GM21526 (cell line): ENCODE measurements around the gene TTF2.
"Not testable (repeated sequence)": the region's sequence is repeated elsewhere in the genome, so short reads cannot be mapped to it uniquely, and the experiment has no call there.

Experiments
- ATAC-seq: cut with Tn5 transposase; IDR thresholded peaks from one replicate; pipeline ENCODE4 v1.9.1; 2021; ENCODE audit warnings: moderate library complexity; ENCODE audit not compliant: unreplicated experiment, low FRiP score

TTF2 gene

DNA sequence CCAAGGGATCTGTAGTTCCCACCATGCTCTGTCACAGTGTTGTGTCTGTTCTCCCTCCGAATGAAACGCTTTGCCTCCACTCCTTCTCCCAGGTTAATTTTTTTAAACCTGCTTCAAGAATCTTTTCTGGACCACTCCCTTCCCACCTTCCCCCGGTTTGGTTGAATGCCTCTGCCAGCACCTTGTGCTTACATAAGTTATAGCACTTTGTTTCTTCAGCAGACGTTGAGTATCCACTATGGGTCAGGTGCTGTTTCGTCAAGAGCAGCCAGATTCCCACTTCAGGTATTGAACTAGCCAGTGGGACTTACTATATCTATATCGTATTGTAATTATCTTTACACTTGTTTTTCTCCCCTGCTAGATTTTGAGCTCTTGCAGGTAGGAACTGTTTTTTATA lies 27.6 kb downstream of the TTF2 start:
- ATAC-seq: no peak

DNA sequence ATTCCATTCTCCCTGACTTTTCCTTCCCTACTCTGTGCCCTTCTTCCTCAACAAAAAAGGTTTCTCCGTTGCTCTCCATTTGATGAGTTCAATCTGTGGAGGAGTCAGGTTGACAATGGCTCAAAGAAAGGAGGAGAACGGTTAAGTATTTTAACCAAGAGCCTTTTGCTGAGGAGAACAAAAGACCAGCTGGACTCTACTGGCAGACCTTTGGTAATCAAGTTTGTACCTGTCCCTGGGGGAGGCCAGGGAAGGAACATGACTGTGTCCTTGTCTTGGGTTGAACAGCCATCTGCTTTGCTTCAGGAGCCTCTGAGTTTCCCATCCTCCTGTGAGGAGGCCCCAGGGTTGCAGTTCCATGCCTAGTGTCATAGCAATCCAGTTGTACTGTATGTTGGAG lies 29.9 kb downstream of the TTF2 start:
- no peak for ATAC-seq

DNA sequence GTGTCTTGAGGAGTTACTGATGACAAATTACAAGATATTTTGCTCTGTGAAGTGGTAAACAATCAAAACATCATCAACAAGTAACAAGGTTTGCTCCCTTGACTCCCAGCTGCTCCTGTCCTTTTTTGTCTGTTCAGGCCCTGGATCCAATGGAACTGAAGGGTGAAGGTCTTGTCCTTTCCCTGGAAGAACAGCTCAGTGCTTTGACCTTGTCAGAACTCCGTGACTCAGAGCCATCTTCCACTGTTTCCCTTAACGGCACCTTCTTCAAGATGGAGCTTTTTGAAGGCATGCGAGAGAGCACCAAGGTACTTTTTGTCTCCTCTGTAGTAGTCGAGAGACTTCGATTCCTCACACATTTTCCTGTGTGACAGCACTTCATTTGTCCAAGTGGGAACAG lies 32.5 kb downstream of the TTF2 start:
- ATAC-seq: no peak

DNA sequence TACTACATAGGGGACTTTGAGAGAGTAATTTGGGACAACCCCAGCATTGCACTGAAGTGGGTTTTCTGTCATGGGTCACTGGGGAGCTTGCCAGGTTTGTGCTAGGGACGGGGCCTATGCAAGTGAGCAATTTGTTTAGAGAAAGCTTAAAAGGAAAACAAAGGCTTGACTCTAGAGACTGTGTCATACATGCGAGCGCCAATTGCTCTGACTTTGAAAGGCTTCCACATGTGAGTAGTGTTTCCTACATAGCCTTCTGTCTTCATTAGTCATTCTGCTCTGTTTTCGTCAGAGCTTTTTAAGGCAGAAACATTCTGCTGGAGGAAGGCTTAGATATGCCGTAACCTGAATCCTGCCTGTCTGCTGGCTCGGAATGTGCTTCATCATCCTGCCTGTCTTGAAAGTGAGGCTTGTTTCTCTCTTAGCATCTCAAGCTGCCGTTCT lies 33.0 kb downstream of the TTF2 start:
- no peak for ATAC-seq

DNA sequence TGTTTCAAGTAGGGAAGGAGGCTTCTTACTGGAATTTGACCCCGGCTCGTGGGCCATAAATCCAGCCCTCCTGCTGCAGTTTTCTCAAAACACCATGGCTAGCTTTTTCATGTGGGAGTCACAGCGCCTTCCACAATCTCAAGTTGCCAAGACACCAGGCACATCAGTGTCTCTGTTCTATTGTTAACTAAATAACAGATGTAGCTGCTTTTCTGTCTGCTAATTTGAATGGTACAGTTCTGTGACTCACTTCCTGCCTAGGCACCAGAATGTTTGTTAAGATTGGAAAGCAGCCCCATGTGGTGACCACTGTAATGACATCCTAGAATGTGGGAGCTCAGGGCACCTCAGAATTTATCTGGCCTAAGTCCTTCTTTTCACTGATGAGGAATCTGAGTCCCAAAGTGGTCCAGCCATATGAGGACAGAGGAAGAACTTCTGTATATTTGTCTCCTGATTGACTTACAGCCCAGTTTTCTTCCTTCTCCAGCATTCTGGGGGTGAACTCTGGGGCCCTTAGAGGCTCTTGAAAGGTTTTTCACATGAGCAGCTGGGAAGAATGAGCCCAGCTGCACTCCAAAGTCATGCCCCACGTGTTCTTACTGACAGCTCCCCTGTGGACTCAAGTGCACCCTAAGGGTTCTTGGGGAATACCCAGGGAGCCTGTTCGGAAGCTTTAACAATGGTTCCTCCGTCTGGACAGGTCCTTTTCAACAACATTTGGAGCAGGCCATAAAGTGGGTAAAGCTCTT lies 33.9 kb downstream of the TTF2 start:
- ATAC-seq: peak; percentile 71

DNA sequence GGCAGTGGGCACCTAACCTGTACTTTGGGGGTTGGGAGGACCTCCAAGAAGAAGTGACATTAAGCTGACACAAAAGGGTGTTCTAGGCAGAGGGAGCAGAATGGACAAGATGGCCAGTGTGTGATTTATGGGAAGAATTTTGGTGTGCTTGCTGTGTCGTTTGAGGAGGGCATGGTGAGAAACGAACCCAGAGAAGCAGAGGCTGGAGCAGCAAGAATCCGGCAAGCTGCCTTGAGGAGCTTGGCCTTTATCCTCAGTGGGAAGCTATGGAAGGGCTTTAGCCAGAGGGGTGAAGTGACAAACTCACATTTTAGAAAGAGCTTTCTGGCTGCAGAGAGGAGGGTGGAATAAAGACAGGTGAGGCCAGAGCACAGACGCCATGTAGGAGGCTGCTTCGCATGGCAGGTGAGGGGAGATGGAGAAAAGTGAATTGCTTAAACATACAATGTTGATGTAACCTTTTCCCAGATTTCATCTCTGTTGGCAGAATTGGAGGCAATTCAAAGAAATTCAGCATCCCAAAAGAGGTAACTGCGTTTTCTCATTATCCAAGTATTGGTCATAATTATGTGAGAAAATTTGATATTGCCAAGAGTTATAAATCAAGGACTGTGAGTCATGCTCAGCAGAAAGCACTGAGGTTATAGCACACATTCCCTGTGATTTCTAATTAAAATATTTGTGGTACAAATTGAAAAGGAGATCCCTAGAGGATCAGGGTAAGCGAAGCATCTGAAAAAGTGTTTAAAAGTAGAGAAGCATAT lies 34.9 kb downstream of the TTF2 start:
- ATAC-seq: no peak

DNA sequence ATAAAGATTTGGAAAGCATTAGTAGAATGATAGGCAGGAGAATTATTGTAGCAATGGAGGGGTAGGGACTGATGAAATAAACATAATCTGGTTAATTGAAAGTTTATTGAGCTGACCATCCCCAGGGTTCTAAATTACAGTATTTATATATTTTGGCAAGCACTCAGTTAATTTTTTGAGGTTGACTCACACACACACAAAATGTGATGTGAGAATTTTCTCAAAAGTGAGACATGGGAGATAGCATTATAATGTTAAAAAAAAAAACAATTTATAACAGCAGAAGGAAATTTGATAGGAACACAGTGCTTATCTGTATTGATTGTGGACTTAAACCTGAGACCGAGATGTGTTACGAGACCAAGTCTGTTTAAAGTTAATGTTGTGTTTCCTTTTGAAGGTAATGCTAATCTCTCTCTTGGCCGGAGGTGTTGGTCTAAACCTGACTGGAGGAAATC lies 36.9 kb downstream of the TTF2 start:
- ATAC-seq: no peak

DNA sequence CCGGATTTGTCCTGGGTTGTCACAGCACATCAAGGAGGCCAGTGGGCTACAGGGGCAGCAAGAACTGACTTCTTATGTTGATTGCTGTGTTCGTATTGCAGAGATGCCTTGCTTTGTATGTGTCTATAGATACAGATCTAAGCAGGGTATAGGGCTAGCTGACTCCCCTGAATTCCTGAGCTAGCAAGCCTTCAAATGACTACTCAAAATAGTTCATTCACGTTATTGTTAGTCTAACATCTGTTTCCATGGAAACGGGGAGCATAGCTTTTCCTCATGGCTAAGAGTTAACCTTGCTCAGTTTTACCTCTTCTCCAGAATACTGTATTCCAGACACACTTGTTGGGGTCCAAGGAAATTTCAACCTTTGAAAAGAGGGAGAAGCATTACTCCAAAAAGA lies 37.3 kb downstream of the TTF2 start:
- no peak for ATAC-seq

DNA sequence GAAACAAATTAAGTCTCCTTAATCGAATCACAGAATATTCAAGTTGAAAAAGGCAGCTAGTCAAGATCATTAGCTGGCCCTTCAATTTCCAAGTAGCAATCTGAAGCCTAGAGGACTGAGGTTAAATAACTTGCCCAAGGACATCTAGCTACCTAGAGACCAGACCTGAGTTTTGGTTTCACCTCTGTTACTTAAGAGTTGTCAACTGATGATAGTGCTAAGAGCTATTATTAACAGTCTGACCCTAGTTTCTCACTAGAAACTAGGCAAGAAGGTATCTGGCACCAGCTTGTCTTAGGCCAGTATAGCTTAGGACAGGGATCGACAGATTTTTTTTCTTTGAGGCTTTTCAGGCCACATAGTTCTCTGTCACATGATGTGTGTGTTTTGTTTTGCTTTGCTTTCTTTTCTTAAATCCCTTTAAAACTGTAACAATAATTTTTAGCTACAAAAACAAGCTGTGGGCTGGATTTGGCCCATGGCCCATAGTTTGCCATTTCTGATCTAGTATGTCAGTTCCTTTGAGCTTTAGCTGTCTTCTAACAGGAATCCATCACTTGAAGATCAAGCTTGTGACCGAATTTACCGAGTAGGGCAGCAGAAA lies 38.3 kb downstream of the TTF2 start:
- ATAC-seq: no peak

DNA sequence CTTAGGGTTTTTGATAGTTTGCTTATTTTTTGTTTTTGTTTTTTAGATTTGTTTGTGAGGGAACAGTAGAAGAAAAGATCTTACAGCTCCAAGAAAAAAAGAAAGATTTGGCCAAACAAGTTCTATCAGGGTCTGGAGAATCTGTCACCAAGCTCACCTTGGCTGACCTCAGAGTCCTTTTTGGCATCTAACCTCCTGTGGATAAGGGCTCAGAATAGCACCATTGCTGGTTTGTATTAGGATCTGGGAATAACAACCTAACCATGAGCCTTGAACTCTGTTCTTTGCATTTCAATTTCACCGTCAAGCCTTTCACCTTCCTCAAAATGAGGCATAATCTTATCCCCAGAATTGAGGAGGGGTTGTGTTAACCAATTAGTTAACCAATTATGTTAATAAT lies 41.2 kb downstream of the TTF2 start:
- no peak for ATAC-seq

DNA sequence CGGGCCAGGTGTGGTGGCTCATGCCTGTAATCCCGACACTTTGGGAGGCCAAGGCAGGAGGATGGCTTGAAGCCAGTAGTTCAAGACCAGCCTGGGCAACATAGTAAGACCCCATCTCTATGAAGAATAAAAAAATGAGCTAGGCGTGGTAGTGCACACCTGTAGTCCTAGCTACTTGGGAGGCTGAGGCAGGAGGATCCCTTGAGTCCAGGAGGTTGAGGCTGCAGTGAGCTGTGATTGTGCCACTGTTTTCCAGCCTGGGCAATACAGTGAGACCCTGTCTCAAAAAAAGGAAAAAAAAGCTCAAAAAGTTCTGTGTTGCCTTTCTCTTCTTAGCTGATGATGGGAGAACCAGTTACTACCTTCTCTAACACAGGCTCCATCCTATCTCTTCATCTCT lies 41.7 kb downstream of the TTF2 start:
- not testable (repeated sequence) for ATAC-seq

DNA sequence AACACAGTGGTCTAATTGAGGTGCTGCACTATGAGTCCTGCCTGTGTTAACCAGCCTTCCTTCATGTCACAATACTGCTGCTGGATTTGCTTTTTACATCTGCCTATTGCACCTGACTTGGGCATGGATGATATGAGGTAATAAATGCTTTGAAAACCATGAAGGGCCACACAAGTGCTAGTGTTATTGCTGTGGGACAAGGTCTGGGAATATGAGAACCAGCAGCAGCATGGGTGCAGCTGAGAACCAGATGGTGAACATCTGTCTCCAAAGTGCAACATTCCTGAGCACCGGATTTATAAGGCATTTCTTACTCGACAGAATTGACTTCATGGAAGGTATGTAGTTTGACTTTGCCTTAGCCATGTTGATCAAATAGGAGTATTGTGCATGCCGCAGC lies 44.9 kb downstream of the TTF2 start:
- ATAC-seq: no peak

DNA sequence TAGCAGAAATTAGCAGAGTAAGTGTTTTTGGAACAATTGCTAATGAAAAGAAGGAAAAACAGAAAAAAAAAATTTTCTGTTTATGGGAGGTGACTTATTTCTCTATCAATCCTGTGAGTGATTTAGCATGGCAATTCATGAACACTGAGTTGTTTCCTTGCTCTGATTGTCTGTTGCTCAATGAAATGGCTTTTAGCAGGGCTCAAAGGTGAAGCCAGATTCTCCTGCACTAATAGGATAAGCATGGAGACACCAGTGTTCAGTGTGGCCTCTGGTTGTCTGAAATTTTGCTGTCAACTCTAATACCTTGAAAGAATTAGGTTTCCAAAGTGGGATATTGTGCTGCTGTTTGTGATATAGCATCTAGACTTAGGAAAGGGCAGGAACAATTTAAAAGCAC lies 45.6 kb downstream of the TTF2 start:
- ATAC-seq: no peak

DNA sequence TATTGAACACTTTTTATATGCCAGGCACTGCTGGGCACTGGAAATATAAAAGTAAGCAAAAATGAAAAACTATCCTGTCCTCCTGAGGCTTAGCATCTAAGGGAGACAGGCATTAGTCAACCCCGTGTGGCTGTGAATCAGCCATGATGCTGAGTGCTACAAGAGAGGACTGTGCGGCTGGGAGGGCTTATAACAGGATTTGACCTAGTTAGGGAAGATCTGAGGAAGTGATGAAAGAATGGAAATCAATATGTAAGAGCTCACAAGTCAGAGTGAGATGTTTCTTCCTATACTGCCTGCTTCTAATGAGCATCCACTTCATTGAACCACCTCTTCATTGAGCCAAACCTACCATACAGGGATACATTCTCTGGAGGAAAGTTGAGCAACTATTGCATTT lies 46.4 kb downstream of the TTF2 start:
- no peak for ATAC-seq

DNA sequence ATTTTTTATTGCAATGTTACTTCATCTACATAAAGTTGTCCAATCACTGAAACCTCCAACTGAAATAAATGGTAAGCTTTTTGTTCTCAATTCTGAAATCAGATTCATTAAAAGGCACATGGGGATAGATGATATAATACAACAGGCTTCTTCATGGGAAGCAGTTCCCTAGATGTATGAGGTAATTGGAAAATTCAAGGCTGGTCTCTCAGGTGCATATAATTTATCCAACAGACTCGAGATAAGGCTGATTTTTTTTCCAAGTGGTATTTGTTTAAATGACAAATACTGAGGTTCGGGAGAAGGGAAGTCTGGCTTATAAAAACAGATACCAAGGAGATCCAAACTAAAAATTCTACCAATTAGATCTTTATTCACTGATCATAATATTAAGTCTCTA lies 47.2 kb downstream of the TTF2 start:
- no peak for ATAC-seq

DNA sequence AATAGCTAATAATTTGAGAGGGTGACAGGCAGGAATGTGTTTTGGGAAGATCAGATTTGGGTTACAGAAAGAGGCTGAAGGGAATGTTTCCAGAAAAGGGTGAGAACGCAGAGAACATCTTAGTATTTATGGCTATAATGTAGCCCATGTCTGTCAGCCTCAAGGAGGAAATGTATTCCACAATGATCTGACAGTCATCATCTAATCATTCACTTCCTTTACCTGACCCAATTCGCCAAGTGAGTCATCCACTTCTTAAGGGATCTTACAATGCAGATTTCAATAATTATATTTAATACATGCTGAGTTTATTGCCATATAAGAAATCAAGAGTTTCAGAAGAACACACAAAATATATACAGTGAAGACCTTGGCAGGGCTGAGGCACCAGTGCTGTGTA lies 50.6 kb downstream of the TTF2 start:
- no peak for ATAC-seq

DNA sequence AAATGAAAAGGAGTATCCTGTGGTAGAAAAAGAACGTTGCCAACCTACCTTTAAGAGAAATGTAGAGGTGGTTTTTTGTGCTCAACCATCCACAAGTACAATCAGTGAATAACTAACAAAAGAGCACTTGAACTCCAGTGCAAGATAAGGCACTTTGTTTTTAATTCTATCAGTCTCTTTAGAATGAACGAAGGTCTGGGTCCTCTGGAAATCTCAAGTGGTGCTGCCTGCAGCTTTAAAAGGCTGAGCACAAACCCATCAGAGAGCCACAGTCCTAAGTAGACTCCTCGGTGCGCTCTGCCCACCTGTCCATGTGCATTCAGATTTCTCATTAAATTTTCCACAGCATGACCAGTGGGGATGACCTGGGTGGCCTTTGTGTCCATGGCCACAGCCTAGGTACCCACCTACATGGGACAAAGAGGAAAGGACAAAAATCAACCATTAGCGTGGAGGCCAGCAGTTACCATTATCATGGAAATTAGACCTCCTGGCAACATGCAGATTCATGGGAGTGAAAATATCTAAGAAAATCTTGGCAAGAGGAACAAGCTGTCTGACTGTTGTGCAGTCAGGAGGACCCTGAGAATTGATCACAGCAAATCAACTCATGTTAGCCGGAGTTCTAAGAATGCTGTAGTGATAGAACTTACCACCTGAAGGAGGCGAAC lies 52.1 kb downstream of the TTF2 start:
- no peak for ATAC-seq

DNA sequence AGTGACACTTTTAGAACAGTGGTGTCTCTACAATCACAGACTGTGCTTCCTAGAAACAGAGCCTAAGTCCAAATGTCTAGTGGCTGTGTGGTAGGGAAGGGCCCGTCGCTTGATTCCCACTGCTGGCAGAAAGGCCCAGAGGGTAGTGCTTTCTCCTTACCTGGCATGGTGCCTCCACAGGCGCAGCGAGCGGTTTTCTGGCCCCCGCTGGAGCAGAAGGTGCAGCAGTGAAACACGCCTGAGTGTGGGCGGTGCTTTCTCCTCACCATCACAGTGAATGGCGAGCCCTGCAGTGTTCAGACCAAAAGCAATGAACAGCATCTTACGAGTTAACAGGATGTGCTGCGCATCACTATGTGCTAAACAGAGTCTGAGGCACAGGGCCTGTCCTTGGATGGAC lies 53.1 kb downstream of the TTF2 start:
- ATAC-seq: no peak

DNA sequence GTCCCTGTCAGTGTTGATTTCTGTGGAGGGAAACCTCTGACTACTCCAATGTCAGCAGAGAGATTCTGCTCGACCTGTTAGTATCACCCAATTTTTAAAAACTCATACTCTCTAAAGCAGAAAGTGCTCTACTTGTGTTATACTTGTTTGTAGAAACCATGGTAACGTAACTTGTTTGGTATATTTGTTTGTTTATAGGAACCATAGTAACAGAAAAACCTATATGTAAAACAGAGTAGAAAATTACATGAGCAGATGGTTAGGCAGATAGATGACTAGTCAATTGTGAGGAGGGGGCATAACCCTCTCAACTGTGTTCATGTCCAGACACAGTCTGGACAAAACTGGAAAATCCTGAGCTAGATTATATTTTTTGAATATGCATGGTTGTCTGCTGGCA lies 54.8 kb downstream of the TTF2 start:
- ATAC-seq: no peak

DNA sequence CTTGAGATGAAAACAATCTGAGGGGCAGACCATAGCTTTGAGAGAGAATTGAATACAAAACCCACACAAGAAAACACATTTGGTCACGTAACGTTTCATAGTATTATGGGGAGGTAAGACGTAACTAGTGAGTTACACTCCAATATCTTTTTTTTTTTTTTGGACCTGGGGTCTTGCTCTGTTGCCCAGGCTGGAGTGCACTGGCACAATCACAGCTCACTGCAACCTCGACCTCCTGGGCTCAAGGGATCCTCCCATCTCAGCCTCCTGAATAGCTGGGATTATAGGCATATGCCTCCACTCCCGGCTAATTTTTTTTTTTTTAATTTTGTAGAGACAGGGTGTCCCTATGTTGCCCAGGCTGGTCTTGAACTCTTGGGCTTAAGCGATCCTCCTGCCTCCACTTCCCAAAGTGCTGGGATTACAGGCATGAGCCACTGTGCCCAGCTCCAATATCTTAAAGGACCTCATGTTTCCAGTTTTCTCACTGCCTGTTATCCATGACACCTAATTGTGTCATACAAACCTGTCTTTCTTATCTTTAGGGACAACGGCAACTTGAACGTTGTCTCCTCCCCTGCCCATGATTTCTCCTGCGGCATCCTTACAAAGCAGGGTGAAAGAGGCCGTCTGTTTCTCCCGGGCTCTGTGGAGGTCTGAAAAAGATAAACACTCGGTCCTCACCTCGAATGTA lies 56.1 kb downstream of the TTF2 start:
- ATAC-seq: no peak

DNA sequence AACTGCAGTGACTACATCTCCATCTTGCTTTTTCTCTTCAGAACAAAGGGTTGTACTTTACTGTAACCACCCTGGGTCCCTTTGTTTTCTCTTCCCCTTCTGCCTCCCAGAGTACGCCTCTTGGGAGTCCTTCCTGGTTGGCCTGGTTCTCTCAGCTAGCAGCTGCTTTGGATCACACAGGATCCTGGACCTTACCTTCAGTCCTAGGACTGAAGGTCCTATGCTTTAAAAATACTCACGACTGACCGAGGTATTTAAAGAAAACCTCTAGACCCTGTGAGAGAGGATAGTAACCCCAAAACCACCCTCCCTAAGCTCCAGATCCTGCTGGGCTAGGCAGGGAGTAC lies 56.6 kb downstream of the TTF2 start:
- ATAC-seq: no peak
